Colonic mucosa (tissue), 4 donors: ENCODE measurements around the gene AKT3. TPM values are rescaled to one million over a fixed set of nuclear protein-coding genes. Genes with fewer than 3 reads are reported as not detected.

Experiments
- DNase-seq: peaks from one replicate; pipeline ENCODE4 v3.0.0-alpha.2; 2020
- H3K27ac ChIP-seq: fragments of 200-600 bp; one replicate; pipeline ENCODE4 v1.8.0; 2021
- H3K27me3 ChIP-seq: fragments of 200-600 bp; one replicate; pipeline ENCODE4 v1.8.0; 2021
- H3K36me3 ChIP-seq: fragments of 200-600 bp; one replicate; pipeline ENCODE4 v1.8.0; 2021
- H3K4me1 ChIP-seq: fragments of 200-600 bp; one replicate; pipeline ENCODE4 v1.8.0; 2021; ENCODE audit warnings: mild to moderate bottlenecking
- H3K4me3 ChIP-seq: fragments of 200-600 bp; one replicate; pipeline ENCODE4 v1.8.0; 2021
- H3K9ac ChIP-seq, 2 donors: one replicate each; pipeline ENCODE4 v1.7.0; 2013; ENCODE audit warnings: control low read depth in 2 of 2, low read depth in 2 of 2, low read length in 2 of 2
- H3K9me3 ChIP-seq: fragments of 200-600 bp; one replicate; pipeline ENCODE4 v1.8.0; 2021
- intact Hi-C: fragments of 100-400 bp; cut with DNase I; formaldehyde crosslinking; loops from one replicate; pipeline ENCODE4 v1.14.1; 2022
- total RNA-seq, 2 donors: library from RNA; stranded (reverse); fragmentation: NEBNext Ultra II Directional in 1 of 2; extraction: Animal tissue kit (Norgen Biotek cat#: 25700) in 1 of 2; gene quantifications; one replicate each; pipeline ENCODE4 v1.2.1, GENCODE V29; 2021
- TF ChIP-seq, protein P1 (sequence below): fragments of 200-600 bp; IDR thresholded peaks from one replicate; pipeline ENCODE4 v1.8.0; 2022; ENCODE audit warnings: antibody characterized with exemption, mild to moderate bottlenecking
- donor health status: healthy.
- donor health status: DM: no; HTN: no; CAD: no.
- donor health status: DM: no; HTN: no; CAD: no.

AKT3 gene
- total RNA-seq, 2 donors from 2014 or later, result 6.0 to 21.3 TPM

DNA sequence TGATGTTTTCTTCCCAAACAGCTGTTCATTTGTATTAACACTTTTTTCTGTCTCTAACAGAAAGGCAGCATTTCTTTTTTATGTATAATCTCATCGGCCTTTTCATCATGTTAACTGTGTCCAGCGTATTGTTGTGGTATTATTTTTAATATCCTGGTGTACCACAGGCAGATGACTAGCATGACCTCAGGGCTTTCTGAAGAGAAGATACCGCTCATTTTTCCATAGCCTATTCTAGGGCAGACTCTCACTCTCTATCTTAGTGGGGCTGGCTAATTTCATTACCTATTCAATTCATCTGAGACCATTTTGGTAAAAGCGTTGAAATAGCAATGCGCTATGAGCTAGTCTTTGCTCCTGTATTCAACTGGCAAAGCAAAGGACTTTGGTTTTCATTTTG lies 384.3 kb downstream of the AKT3 start:
- no peak for DNase-seq
- Histone ChIP-seq H3K27ac (no peak overlapping the region), H3K4me3 (no peak overlapping the region), H3K27me3 (no peaks in the 10 kb centered on the region), H3K36me3 (no peaks in the 10 kb centered on the region), H3K9me3 (no peaks in the 10 kb centered on the region), H3K9ac (no peak overlapping the region), H3K4me1 (no peaks in the 10 kb centered on the region)
- TF ChIP-seq, protein P1, sequence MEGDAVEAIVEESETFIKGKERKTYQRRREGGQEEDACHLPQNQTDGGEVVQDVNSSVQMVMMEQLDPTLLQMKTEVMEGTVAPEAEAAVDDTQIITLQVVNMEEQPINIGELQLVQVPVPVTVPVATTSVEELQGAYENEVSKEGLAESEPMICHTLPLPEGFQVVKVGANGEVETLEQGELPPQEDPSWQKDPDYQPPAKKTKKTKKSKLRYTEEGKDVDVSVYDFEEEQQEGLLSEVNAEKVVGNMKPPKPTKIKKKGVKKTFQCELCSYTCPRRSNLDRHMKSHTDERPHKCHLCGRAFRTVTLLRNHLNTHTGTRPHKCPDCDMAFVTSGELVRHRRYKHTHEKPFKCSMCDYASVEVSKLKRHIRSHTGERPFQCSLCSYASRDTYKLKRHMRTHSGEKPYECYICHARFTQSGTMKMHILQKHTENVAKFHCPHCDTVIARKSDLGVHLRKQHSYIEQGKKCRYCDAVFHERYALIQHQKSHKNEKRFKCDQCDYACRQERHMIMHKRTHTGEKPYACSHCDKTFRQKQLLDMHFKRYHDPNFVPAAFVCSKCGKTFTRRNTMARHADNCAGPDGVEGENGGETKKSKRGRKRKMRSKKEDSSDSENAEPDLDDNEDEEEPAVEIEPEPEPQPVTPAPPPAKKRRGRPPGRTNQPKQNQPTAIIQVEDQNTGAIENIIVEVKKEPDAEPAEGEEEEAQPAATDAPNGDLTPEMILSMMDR, result no peak
- intact Hi-C loops, result no loop called here

DNA sequence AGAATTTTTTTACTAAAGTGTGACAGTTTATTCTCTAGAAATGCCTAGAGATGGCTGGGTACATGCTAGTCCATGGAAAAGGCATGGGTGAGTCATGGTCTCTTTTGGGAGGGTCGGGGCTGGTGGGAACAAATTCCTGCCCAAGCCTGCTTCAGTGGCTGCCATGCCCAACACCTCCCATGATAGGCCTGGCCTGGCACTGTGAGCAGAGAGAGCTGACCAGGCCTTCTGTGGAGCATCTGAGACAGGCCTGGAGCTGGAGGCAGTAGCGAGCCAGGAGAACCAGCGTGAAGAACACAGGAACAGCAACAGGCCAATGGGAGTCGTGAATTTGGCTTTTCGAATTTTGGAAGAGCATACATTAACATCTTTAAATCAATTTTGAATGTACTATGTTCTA lies 385.0 kb downstream of the AKT3 start:
- intact Hi-C loops, result no loop called here
- TF ChIP-seq, protein P1, result no peak

DNA sequence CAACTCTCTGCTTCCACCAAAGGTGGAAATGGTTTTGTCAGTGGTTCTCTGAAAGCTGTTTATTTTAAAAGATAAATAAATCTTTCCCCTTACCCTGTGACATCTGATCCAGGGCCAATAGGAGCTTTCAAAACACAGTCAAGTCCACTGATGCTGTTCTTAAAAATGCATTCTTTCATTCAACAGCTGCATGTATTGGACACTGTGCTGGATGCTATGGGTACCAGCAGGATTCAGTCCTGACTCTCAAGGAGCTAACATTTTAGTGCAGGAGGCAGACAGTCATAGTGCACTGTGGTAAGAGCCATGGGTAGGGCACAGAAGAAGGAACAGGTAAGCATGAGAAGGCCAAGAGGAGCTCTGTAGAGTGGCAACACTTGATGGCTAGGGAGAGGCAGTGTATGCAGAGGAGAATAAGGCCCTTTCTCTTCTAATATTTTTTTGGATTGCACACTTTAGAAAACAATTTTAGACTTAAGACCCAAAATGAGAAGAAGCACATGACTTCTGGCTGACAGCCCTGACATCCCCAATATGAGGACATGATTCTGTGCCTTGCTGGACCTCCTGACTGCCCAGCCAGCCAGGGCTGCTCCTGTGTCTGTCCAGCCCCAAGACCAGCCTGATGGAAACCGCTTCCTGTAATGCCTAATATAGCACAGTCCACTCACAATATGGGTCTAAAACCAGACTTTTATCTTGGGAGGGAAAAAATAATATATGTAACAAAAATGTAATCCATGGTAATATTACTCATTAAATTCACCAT lies 386.9 kb downstream of the AKT3 start:
- DNase-seq, result no peak
- H3K4me1 ChIP-seq, result no peaks in the 10 kb centered on the region
- no peak overlapping the region for H3K27ac ChIP-seq
- intact Hi-C loops, result no loop called here
- TF ChIP-seq, protein P1, result no peak
- H3K36me3 ChIP-seq, result no peaks in the 10 kb centered on the region
- no peak overlapping the region for H3K4me3 ChIP-seq
- H3K27me3 ChIP-seq, result no peaks in the 10 kb centered on the region
- H3K9ac ChIP-seq, result no peak overlapping the region
- H3K9me3 ChIP-seq, result no peaks in the 10 kb centered on the region

More for the DNA sequence above, 385.0 kb downstream of the AKT3 start:
- no peaks in the 10 kb centered on the region for H3K36me3 ChIP-seq
- no peaks in the 10 kb centered on the region for H3K9me3 ChIP-seq
- H3K9ac ChIP-seq, result no peak overlapping the region
- H3K27ac ChIP-seq, result no peak overlapping the region
- no peaks in the 10 kb centered on the region for H3K27me3 ChIP-seq
- no peaks in the 10 kb centered on the region for H3K4me1 ChIP-seq
- no peak overlapping the region for H3K4me3 ChIP-seq
- DNase-seq, result no peak

DNA sequence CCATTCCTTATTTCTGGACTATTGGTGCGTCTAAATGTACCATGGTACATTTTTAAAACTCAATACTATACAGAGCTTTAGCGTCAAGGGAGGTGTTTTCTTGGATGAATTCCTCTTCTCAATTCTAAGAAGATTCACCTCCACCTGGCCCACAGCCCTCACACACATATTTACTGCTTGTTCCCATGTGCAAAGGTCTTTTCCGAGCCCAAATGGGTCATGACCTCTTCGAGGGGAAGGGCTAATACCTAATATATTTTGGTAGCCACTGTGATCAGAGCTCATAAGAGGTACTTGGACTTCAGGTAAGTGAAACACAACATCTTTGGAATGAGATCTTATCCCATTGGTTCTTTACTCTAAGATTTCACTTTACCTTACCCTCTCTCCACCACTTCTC lies 388.3 kb downstream of the AKT3 start:
- no peaks in the 10 kb centered on the region for H3K36me3 ChIP-seq
- no peak overlapping the region for H3K4me3 ChIP-seq
- no peaks in the 10 kb centered on the region for H3K4me1 ChIP-seq
- no peak overlapping the region for H3K9ac ChIP-seq
- H3K27ac ChIP-seq, result no peak overlapping the region
- H3K27me3 ChIP-seq, result no peaks in the 10 kb centered on the region
- no peak for DNase-seq
- intact Hi-C loops, result no loop called here
- TF ChIP-seq, protein P1, result no peak
- H3K9me3 ChIP-seq, result no peaks in the 10 kb centered on the region

DNA sequence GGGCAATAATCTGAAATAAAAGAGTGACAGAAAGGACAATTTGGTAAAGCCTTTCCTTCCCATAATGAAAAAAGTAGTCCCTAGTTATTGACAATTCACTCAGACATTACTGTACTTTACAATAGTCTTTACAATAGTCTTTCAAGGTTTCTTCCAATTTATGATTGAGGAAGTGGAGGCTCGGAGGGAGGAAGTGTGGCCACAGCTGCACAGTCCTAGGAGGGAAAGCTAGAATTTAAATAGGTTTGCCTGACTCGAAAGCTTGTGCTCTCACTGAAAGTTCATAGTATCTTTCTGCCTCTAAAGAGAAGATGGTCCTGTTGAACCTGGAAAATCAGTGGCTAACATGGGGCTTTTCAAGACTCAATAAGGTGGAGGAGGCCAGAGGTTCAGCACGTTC lies 391.0 kb downstream of the AKT3 start:
- no peaks in the 10 kb centered on the region for H3K9me3 ChIP-seq
- intact Hi-C loops, result no loop called here

More for the DNA sequence above, 391.0 kb downstream of the AKT3 start:
- DNase-seq, result no peak
- Histone ChIP-seq H3K36me3 (no peaks in the 10 kb centered on the region), H3K9ac (no peak overlapping the region), H3K4me1 (no peaks in the 10 kb centered on the region), H3K4me3 (no peak overlapping the region), H3K27me3 (no peaks in the 10 kb centered on the region), H3K27ac (no peak overlapping the region)
- TF ChIP-seq, protein P1, result no peak
